ENCODE results near the gene CBY1.

CBY1 gene

DNA sequence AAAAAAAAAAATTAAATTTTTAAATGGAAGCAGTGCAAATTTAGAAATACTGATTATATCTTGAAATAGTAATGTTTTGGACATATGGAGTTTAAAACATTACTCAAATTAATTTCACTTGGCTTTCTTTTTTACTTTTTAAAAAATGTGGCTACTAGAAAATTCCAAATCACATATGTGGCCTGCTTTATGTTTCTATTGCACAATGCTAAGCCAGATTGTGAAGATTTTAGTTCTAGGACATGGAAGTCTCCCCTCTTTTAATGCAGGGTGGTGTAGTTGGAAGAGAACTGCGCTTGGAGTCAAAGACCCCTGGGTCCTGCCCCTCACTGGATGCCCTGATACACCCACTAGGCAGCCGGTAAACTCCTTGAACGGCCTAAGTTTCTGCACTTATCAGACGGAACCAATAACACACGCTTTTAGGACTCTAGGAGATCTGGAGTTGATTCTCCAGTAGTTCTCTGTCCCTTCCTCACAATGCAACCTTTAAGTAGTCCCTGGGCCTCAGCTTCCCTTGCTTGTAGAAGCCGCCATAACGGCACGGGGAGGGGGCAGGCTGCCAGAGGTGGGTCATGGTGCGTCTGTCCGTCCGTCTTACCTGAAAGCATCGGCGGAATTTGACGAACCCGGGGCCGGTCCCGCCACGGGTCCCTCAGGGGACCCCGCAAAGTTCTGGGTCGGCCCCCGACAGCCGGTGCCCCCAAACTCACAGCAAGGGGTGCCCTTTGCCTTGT is 751 bp upstream of the CBY1 start:
- Histone ChIP-seq H3K4me1 (peaks cover 2% of the 10 kb centered on the region), H3K79me2 (peaks cover 13% of the 10 kb centered on the region), H3K9ac (no peak overlapping the region), H3K9me3 (ENCODE audit: control insufficient read depth, low read length) (no peaks in the 10 kb centered on the region), H3K27me3 (ENCODE audit: control insufficient read depth, insufficient read depth, low read length) (no peaks in the 10 kb centered on the region), H2AFZ (peak overlapping the region; percentile 94), H3K36me3 (ENCODE audit: control insufficient read depth, insufficient read depth, low read length) (no peaks in the 10 kb centered on the region), H3K4me3 (ENCODE audit: low read depth, low read length) (peak overlapping the region; percentile 99), H3K4me2 (ENCODE audit: low read length) (peak overlapping the region; percentile 97), H3K27ac (peak overlapping the region; percentile 97)
- TF ChIP-seq, protein P1, sequence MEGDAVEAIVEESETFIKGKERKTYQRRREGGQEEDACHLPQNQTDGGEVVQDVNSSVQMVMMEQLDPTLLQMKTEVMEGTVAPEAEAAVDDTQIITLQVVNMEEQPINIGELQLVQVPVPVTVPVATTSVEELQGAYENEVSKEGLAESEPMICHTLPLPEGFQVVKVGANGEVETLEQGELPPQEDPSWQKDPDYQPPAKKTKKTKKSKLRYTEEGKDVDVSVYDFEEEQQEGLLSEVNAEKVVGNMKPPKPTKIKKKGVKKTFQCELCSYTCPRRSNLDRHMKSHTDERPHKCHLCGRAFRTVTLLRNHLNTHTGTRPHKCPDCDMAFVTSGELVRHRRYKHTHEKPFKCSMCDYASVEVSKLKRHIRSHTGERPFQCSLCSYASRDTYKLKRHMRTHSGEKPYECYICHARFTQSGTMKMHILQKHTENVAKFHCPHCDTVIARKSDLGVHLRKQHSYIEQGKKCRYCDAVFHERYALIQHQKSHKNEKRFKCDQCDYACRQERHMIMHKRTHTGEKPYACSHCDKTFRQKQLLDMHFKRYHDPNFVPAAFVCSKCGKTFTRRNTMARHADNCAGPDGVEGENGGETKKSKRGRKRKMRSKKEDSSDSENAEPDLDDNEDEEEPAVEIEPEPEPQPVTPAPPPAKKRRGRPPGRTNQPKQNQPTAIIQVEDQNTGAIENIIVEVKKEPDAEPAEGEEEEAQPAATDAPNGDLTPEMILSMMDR (IDR thresholded peaks at IDR 0.05) = no peak

DNA sequence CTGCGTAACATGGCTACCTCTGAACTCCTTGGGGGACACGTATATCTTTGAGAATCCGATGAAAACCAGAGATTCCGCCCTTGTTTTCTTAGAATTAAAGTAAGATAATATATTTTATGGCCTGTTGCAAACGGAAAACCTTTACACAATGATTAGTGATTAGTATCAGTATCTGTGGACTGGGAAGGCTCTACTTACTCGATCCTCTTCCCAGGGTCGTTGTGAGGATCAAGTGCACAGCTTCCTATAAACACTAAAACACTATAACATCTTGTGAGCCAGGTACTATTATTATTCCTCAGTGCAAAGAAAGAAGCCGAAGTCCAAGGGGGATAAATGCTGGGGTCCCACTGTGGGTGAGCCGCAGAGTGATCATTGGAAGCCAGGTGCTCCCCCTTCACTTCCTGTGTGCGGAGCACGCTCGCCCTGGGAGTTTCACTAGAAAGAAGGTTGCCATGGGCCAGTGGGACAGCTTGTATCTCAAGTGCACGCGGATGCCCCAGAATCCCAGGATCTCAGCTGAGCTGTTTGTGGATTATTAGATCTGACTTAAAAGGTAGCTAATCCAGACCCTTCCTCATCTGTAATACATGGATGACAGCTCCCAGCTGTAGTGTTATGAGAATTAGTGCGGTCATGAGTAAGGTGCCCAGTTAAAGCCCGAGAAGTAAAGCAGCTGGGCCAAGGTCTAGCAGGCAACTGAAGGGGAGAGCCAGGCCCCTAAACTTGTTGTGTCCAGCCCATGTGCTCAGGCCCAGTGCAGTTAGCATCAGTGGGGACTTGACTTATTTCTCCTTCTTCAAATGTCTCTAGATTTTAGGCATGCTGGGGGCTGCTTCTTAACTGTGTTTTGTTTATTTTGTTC is 839 bp downstream of the CBY1 start:
- H3K9ac ChIP-seq = peak overlapping the region; percentile 76
- H2AFZ ChIP-seq = peak overlapping the region; percentile 94
- peak overlapping the region; percentile 97 for H3K4me2 ChIP-seq (ENCODE audit: low read length)
- TF ChIP-seq, protein P1 (IDR thresholded peaks at IDR 0.05) = no peak
- H3K9me3 ChIP-seq (ENCODE audit: control insufficient read depth, low read length) = no peaks in the 10 kb centered on the region
- H3K27ac ChIP-seq = peak overlapping the region; percentile 97
- no peaks in the 10 kb centered on the region for H3K27me3 ChIP-seq (ENCODE audit: control insufficient read depth, insufficient read depth, low read length)
- H3K4me3 ChIP-seq (ENCODE audit: low read depth, low read length) = peak overlapping the region; percentile 99
- peaks cover 2% of the 10 kb centered on the region for H3K4me1 ChIP-seq
- peaks cover 13% of the 10 kb centered on the region for H3K79me2 ChIP-seq
- no peaks in the 10 kb centered on the region for H3K36me3 ChIP-seq (ENCODE audit: control insufficient read depth, insufficient read depth, low read length)

DNA sequence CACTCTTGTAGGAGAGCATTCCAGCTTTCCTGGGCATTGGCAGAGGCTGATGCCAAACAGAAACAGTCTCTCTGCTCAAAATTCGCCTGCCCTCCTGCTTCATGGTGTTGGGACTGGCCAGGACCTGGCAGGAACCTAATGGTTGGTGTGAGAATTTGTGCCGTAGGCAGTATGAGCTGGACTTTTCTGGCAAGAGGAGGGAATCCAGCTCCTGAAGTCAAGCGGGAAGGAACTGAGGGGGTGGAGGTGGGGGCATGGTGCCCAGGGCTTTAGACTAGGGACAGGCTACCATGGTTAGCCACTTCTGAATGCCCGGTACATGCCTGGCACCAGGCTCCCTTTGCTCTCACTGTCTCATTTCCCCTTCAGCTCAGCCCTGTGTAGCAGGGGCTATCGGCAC is 18.4 kb downstream of the CBY1 start:
- Histone ChIP-seq H2AFZ (no peak overlapping the region), H3K9ac (no peak overlapping the region), H3K79me2 (no peaks in the 10 kb centered on the region), H3K36me3 (ENCODE audit: control insufficient read depth, insufficient read depth, low read length) (no peaks in the 10 kb centered on the region), H3K4me1 (no peaks in the 10 kb centered on the region), H3K9me3 (ENCODE audit: control insufficient read depth, low read length) (no peaks in the 10 kb centered on the region), H3K4me2 (ENCODE audit: low read length) (no peak overlapping the region), H3K27me3 (ENCODE audit: control insufficient read depth, insufficient read depth, low read length) (no peaks in the 10 kb centered on the region), H3K27ac (no peak overlapping the region), H3K4me3 (ENCODE audit: low read depth, low read length) (no peak overlapping the region)
- TF ChIP-seq, protein P1 (IDR thresholded peaks at IDR 0.05) = no peak

DNA sequence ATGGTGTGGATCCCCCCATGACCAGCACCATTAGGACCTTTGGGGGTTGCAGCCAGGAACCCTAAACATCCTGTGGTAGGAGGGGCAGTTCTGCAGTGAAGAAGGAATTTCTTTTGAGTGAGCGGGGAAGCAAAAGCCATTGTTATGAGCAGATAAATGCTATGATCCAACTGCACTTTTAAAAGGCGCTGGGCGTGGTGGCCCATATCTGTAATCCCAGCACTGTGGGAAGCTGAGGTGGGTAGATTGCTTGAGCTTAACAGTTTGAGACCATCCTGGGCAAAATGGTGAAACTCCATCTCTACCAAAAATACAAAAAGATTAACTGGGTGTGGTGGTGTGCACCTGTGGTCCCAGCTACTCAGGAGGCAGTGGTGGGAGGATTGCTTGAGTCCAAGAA is 19.4 kb downstream of the CBY1 start:
- Histone ChIP-seq H3K9ac (no peak overlapping the region), H3K79me2 (no peaks in the 10 kb centered on the region), H2AFZ (no peak overlapping the region), H3K27me3 (ENCODE audit: control insufficient read depth, insufficient read depth, low read length) (no peaks in the 10 kb centered on the region), H3K4me2 (ENCODE audit: low read length) (no peak overlapping the region), H3K27ac (no peak overlapping the region), H3K9me3 (ENCODE audit: control insufficient read depth, low read length) (no peaks in the 10 kb centered on the region), H3K4me3 (ENCODE audit: low read depth, low read length) (no peak overlapping the region), H3K4me1 (no peaks in the 10 kb centered on the region), H3K36me3 (ENCODE audit: control insufficient read depth, insufficient read depth, low read length) (no peaks in the 10 kb centered on the region)
- TF ChIP-seq, protein P1 (IDR thresholded peaks at IDR 0.05) = no peak
